ENCODE results near the gene RPS3. TPM values are rescaled to one million over a fixed set of nuclear protein-coding genes. Genes with fewer than 3 reads are reported as not detected.

Gene RPS3
- total and polyA plus RNA-seq, 2 of the 13 experiments (the other 11 are each of a cell fraction or from before 2014, with no cell fraction given), result 2,143 to 3,616 TPM

GRCh38 chr11:75421035-75421602, 21.8 kb downstream of the RPS3 start:
- ChIA-PET POLR2A (interaction anchor here (1.8 kb wide), 1 partner anchor 18 kb away, joined by 4 read pairs; no protein-coding TSS in a partner anchor), CTCF (ENCODE audit: low intra/inter-chr PET ratio, low total read pairs) (no interaction called here)
- in situ Hi-C loops (cut with HindIII; ENCODE audit: extremely low pct_ligation_motif_present, low pct_unique_long_range_greater_than_20kb), result no loop called here
- H3K9ac ChIP-seq (ENCODE audit: insufficient read depth, low read depth, low read length), result no peak overlapping the region
- H3K36me3 ChIP-seq (replicated peaks in 1 of 2; ENCODE audit: control insufficient read depth in 1 of 2, insufficient read depth in 2 of 2, low read length in 2 of 2), result no peaks in the 10 kb centered on the region
- FAIRE-seq (no peak), ATAC-seq (no peak), DNase-seq (ENCODE audit: low spot score) (no peak)
- H3K4me1 ChIP-seq (ENCODE audit: insufficient read depth, low read length), result peaks cover 38% of the 10 kb centered on the region
- no TSS peak for BruUV-seq (replicated peaks)
- H3K4me2 ChIP-seq (ENCODE audit: low read depth, low read length), result no peak overlapping the region
- no peak overlapping the region for H2AFZ ChIP-seq (ENCODE audit: low read length)
- H3K9me3 ChIP-seq (ENCODE audit: low read length), result no peaks in the 10 kb centered on the region
- H3K4me3 ChIP-seq (replicated peaks in 1 of 3; ENCODE audit: insufficient read depth in 1 of 3, low read depth in 2 of 3, low read length in 3 of 3), result no peak overlapping the region
- H3K27me3 ChIP-seq (ENCODE audit: control insufficient read depth in 1 of 2, insufficient read depth in 2 of 2, low read length in 2 of 2), result no peaks in the 10 kb centered on the region
- H3K27ac ChIP-seq (ENCODE audit: extremely low read length, insufficient read depth, low read length), result no peak overlapping the region
- intact Hi-C loops (cut with micrococcal nuclease; ENCODE audit: unreplicated experiment), result no loop called here
- no peaks in the 10 kb centered on the region for H3K79me2 ChIP-seq (ENCODE audit: insufficient read depth, low read length)
- 71% methylated on average over 7 of the region's 11 CpGs for WGBS (ENCODE audit: low lambda C conversion rate)
- H4K20me1 ChIP-seq (ENCODE audit: insufficient read depth, low read length), result peaks cover 10% of the 10 kb centered on the region
- TF ChIP-seq RERE (CRISPR knock-in tag; IDR thresholded peaks at IDR 0.05; ENCODE audit: low read depth) (no peak), ZFP41 (CRISPR knock-in tag; IDR thresholded peaks at IDR 0.05; ENCODE audit: borderline replicate concordance) (no peak), DMAP1 (CRISPR knock-in tag; IDR thresholded peaks at IDR 0.05) (no peak), HCFC1 (IDR thresholded peaks at IDR 0.05; ENCODE audit: low read depth, low read length) (no peak), ZBTB14 (CRISPR knock-in tag; IDR thresholded peaks at IDR 0.05) (no peak), FOXP4 (CRISPR knock-in tag; IDR thresholded peaks at IDR 0.05) (no peak), ZNF460 (CRISPR knock-in tag; IDR thresholded peaks at IDR 0.05; ENCODE audit: borderline replicate concordance) (no peak), ZNF883 (CRISPR knock-in tag; IDR thresholded peaks at IDR 0.05; ENCODE audit: not compliant biosample characterization) (no peak), ZNF674 (CRISPR knock-in tag; IDR thresholded peaks at IDR 0.05; ENCODE audit: low read depth) (no peak), KMT2A (CRISPR knock-in tag; IDR thresholded peaks at IDR 0.05) (no peak)

Data from HepG2 (cell line).